HG02943 (cell line): ENCODE measurements around the gene SLC9A5.

Source experiments
- ATAC-seq: cut with Tn5 transposase; IDR thresholded peaks from one replicate; pipeline ENCODE4 v1.9.1; 2021; ENCODE audit warnings: mild to moderate bottlenecking, low read depth, moderate library complexity; ENCODE audit not compliant: unreplicated experiment

Gene SLC9A5

GRCh38 chr16:67254801-67255552 is 6.2 kb downstream of the SLC9A5 start:
- ATAC-seq, result no peak

- ATAC-seq, result no peak
Measured at GRCh38 chr16:67255553-67256221, 6.9 kb downstream of the SLC9A5 start.

GRCh38 chr16:67256701-67257230 is 8.0 kb downstream of the SLC9A5 start:
- ATAC-seq, result no peak

GRCh38 chr16:67257486-67258160 is 8.8 kb downstream of the SLC9A5 start:
- ATAC-seq, result no peak

- ATAC-seq, result no peak
Measured at GRCh38 chr16:67258161-67258835, 9.5 kb downstream of the SLC9A5 start.

GRCh38 chr16:67259705-67260104 is 10.9 kb downstream of the SLC9A5 start:
- ATAC-seq, result no peak

GRCh38 chr16:67260426-67261063 is 11.8 kb downstream of the SLC9A5 start:
- ATAC-seq, result no peak

- ATAC-seq, result no peak
Measured at GRCh38 chr16:67263201-67263600, 14.4 kb downstream of the SLC9A5 start.

- no peak for ATAC-seq
Measured at GRCh38 chr16:67264277-67264676, 15.5 kb downstream of the SLC9A5 start.

- no peak for ATAC-seq
Measured at GRCh38 chr16:67264866-67265265, 16.1 kb downstream of the SLC9A5 start.

GRCh38 chr16:67265834-67266233 is 17.1 kb downstream of the SLC9A5 start:
- ATAC-seq, result no peak

GRCh38 chr16:67268136-67268579 is 19.4 kb downstream of the SLC9A5 start:
- no peak for ATAC-seq

GRCh38 chr16:67269766-67270165 is 21.0 kb downstream of the SLC9A5 start:
- ATAC-seq, result no peak

- no peak for ATAC-seq
Measured at GRCh38 chr16:67270931-67271338, 22.2 kb downstream of the SLC9A5 start.

GRCh38 chr16:67271446-67271845 is 22.7 kb downstream of the SLC9A5 start:
- ATAC-seq, result no peak

- ATAC-seq, result no peak
Measured at GRCh38 chr16:67275321-67275720, 26.5 kb downstream of the SLC9A5 start.

- ATAC-seq, result no peak
Measured at GRCh38 chr16:67277294-67277998, 28.7 kb downstream of the SLC9A5 start.

- ATAC-seq, result no peak
Measured at GRCh38 chr16:67277999-67278772, 29.4 kb downstream of the SLC9A5 start.

- no peak for ATAC-seq
Measured at GRCh38 chr16:67278773-67279295, 30.1 kb downstream of the SLC9A5 start.
